Stimulated activated naive CD8-positive, alpha-beta T cell treated with anti-CD3 and anti-CD28 coated beads, Interleukin-15, amount 100 ng/mL, for 72 hours (primary cell): ENCODE measurements around the gene FAM53C.
"Not testable (repeated sequence)": the region's sequence is repeated elsewhere in the genome, so short reads cannot be mapped to it uniquely, and the experiment has no call there.

ENCODE experiments used
- ATAC-seq: fragments of 150-1000 bp; cut with Tn5 transposase; 2 replicates; pipeline ENCODE4 v1.10.0; 2021; ENCODE audit warnings: mild to moderate bottlenecking, moderate library complexity
- DNase-seq, 2 donors: peaks; one replicate each; pipeline ENCODE4 v3.0.0; 2021 to 2022
- H3K27ac Mint-ChIP-seq, 2 donors: one replicate each; pipeline ENCODE4 v1.8.0; 2022; ENCODE audit warnings: mild to moderate bottlenecking in 2 of 2, mixed read lengths in 2 of 2, moderate library complexity in 2 of 2
- H3K27me3 Mint-ChIP-seq: one replicate; pipeline ENCODE4 v1.8.0; 2022; ENCODE audit warnings: mixed read lengths
- H3K4me1 Mint-ChIP-seq: one replicate; pipeline ENCODE4 v1.8.0; 2022; ENCODE audit warnings: mild to moderate bottlenecking, mixed read lengths
- H3K4me3 Mint-ChIP-seq, 2 donors: one replicate each; pipeline ENCODE4 v1.8.0; 2022; ENCODE audit warnings: mild to moderate bottlenecking in 2 of 2, mixed read lengths in 2 of 2, moderate library complexity in 1 of 2
- H3K9me3 Mint-ChIP-seq, 2 donors: one replicate each; pipeline ENCODE4 v1.8.0; 2022; ENCODE audit warnings: mixed read lengths in 2 of 2

Gene FAM53C

GRCh38 chr5:138337685-138338410 lies at the start of gene FAM53C:
Gene FAM53C, plus strand, starts transcription at chr5:138338266. Its CDS starts 3,070 bp downstream, at chr5:138341336.
- peak; percentile 93 for ATAC-seq
- peak within 1 kb of the TSS; percentile 87 to 97 for H3K4me3 Mint-ChIP-seq
- H3K27me3 Mint-ChIP-seq, result no peaks in the 10 kb centered on the region
- peaks cover 54% of the 10 kb centered on the region for H3K4me1 Mint-ChIP-seq
- peak within 1 kb of the TSS; percentile 96 to 100 for H3K27ac Mint-ChIP-seq
- H3K9me3 Mint-ChIP-seq, result no peaks in the 10 kb centered on the region
- DNase-seq, result peak; percentile 97 to 99

- no peak for DNase-seq
- H3K27me3 Mint-ChIP-seq, result no peaks in the 10 kb centered on the region
- no peaks in the 10 kb centered on the region for H3K4me1 Mint-ChIP-seq
- no peak overlapping the region for H3K4me3 Mint-ChIP-seq
- H3K27ac Mint-ChIP-seq, result no peak overlapping the region
- H3K9me3 Mint-ChIP-seq, result no peaks in the 10 kb centered on the region
- no peak for ATAC-seq
These were observed 48.8 kb upstream of the FAM53C start for GRCh38 chr5:138289296-138289695.

- Mint-ChIP-seq H3K9me3 (no peaks in the 10 kb centered on the region), H3K4me1 (no peaks in the 10 kb centered on the region), H3K27ac (no peak overlapping the region), H3K4me3 (no peak overlapping the region), H3K27me3 (no peaks in the 10 kb centered on the region)
- DNase-seq, result no peak
- no peak for ATAC-seq
These were observed 34.7 kb upstream of the FAM53C start for GRCh38 chr5:138303372-138303771.

- no peak for DNase-seq
- Mint-ChIP-seq H3K27ac (no peak overlapping the region), H3K9me3 (no peaks in the 10 kb centered on the region), H3K27me3 (no peaks in the 10 kb centered on the region), H3K4me1 (no peaks in the 10 kb centered on the region), H3K4me3 (no peak overlapping the region)
- no peak for ATAC-seq
These were observed 32.3 kb upstream of the FAM53C start for GRCh38 chr5:138305797-138306196.

- Mint-ChIP-seq H3K4me3 (no peak overlapping the region), H3K27ac (no peak overlapping the region), H3K4me1 (no peaks in the 10 kb centered on the region), H3K9me3 (no peaks in the 10 kb centered on the region), H3K27me3 (no peaks in the 10 kb centered on the region)
- DNase-seq (no peak), ATAC-seq (no peak)
These were observed 22.3 kb upstream of the FAM53C start for GRCh38 chr5:138315751-138316278.

GRCh38 chr5:138316355-138316754 lies 21.7 kb upstream of the FAM53C start:
- ATAC-seq (no peak), DNase-seq (no peak)
- Mint-ChIP-seq H3K27ac (no peak overlapping the region), H3K4me1 (no peaks in the 10 kb centered on the region), H3K27me3 (no peaks in the 10 kb centered on the region), H3K4me3 (no peak overlapping the region), H3K9me3 (no peaks in the 10 kb centered on the region)

- H3K4me3 Mint-ChIP-seq, H3K9me3 Mint-ChIP-seq, H3K27ac Mint-ChIP-seq, DNase-seq, H3K4me1 Mint-ChIP-seq, ATAC-seq, H3K27me3 Mint-ChIP-seq: not testable (repeated sequence)
These were observed 19.9 kb upstream of the FAM53C start for GRCh38 chr5:138318211-138318610.

- H3K27me3 Mint-ChIP-seq, result no peaks in the 10 kb centered on the region
- H3K4me1 Mint-ChIP-seq, result peaks cover 27% of the 10 kb centered on the region
- DNase-seq (no peak), ATAC-seq (no peak)
- peak overlapping the region; percentile 96 for H3K4me3 Mint-ChIP-seq
- peak overlapping the region; percentile 55 to 97 for H3K27ac Mint-ChIP-seq
- no peaks in the 10 kb centered on the region for H3K9me3 Mint-ChIP-seq
These were observed 7.1 kb upstream of the FAM53C start for GRCh38 chr5:138330813-138331448.

GRCh38 chr5:138331449-138332368 lies 6.4 kb upstream of the FAM53C start, which contains the start of gene CDC25C:
Gene CDC25C, minus strand, starts transcription at chr5:138331804. Its CDS starts 624 bp downstream, at chr5:138331180.
- H3K27ac Mint-ChIP-seq, result peak within 1 kb of the TSS; percentile 85 to 97
- peak within 1 kb of the TSS; percentile 96 for H3K4me3 Mint-ChIP-seq
- H3K27me3 Mint-ChIP-seq, result no peaks in the 10 kb centered on the region
- DNase-seq, result peak; percentile 94 to 97
- H3K9me3 Mint-ChIP-seq, result no peaks in the 10 kb centered on the region
- peaks cover 30% of the 10 kb centered on the region for H3K4me1 Mint-ChIP-seq
- ATAC-seq, result peak; percentile 100

GRCh38 chr5:138334867-138335447 lies 3.1 kb upstream of the FAM53C start:
- DNase-seq (peak in 1 of 2 donors; percentile 32), ATAC-seq (no peak)
- peaks cover 52% of the 10 kb centered on the region for H3K4me1 Mint-ChIP-seq
- no peaks in the 10 kb centered on the region for H3K27me3 Mint-ChIP-seq
- H3K9me3 Mint-ChIP-seq, result no peaks in the 10 kb centered on the region
- peak overlapping the region in 1 of 2 donors; percentile 21 for H3K27ac Mint-ChIP-seq
- H3K4me3 Mint-ChIP-seq, result no peak overlapping the region

GRCh38 chr5:138336952-138337684 lies 948 bp upstream of the FAM53C start:
- DNase-seq (no peak), ATAC-seq (peak; percentile 43)
- Mint-ChIP-seq H3K4me3 (peak overlapping the region; percentile 87 to 97), H3K4me1 (peaks cover 57% of the 10 kb centered on the region), H3K27ac (peak overlapping the region; percentile 96 to 100), H3K9me3 (no peaks in the 10 kb centered on the region), H3K27me3 (no peaks in the 10 kb centered on the region)

GRCh38 chr5:138338411-138339090 lies 485 bp downstream of the FAM53C start:
- ATAC-seq, result peak; percentile 10
- no peaks in the 10 kb centered on the region for H3K27me3 Mint-ChIP-seq
- H3K27ac Mint-ChIP-seq, result peak overlapping the region; percentile 96 to 100
- H3K9me3 Mint-ChIP-seq, result no peaks in the 10 kb centered on the region
- peak overlapping the region; percentile 87 to 97 for H3K4me3 Mint-ChIP-seq
- H3K4me1 Mint-ChIP-seq, result peaks cover 54% of the 10 kb centered on the region
- DNase-seq, result peak; percentile 26 to 35

GRCh38 chr5:138339091-138339456 lies 1.0 kb downstream of the FAM53C start:
- Mint-ChIP-seq H3K4me1 (peaks cover 54% of the 10 kb centered on the region), H3K27ac (peak overlapping the region; percentile 83 to 98), H3K9me3 (no peaks in the 10 kb centered on the region), H3K4me3 (peak overlapping the region; percentile 87 to 97), H3K27me3 (no peaks in the 10 kb centered on the region)
- DNase-seq (no peak), ATAC-seq (no peak)

GRCh38 chr5:138339464-138339863 lies 1.4 kb downstream of the FAM53C start:
- Mint-ChIP-seq H3K4me3 (peak overlapping the region; percentile 87 to 97), H3K27me3 (no peaks in the 10 kb centered on the region), H3K9me3 (no peaks in the 10 kb centered on the region), H3K27ac (peak overlapping the region; percentile 83 to 98), H3K4me1 (peaks cover 54% of the 10 kb centered on the region)
- ATAC-seq (no peak), DNase-seq (no peak)
